Right forelimb (tissue), 1 donor: Measurements from ENCODE around the gene ANKRD33B.

Experiments
- DNase-seq: peaks from one replicate; pipeline ENCODE4 v3.0.0-alpha.2; 2018

The ANKRD33B gene

GRCh38 chr5:10580531-10581423 lies 16.9 kb downstream of the ANKRD33B start:
- DNase-seq: no peak

- no peak for DNase-seq
These were observed 17.5 kb downstream of the ANKRD33B start for GRCh38 chr5:10581424-10581748.

- no peak for DNase-seq
These were observed 18.1 kb downstream of the ANKRD33B start for GRCh38 chr5:10581867-10582511.

GRCh38 chr5:10582512-10582897 lies 18.6 kb downstream of the ANKRD33B start:
- no peak for DNase-seq

- DNase-seq: no peak
These were observed 20.0 kb downstream of the ANKRD33B start for GRCh38 chr5:10583663-10584572.

GRCh38 chr5:10584714-10585517 lies 21.0 kb downstream of the ANKRD33B start:
- no peak for DNase-seq

GRCh38 chr5:10585518-10585915 lies 21.6 kb downstream of the ANKRD33B start:
- no peak for DNase-seq

- no peak for DNase-seq
These were observed 22.1 kb downstream of the ANKRD33B start for GRCh38 chr5:10586008-10586407.

- no peak for DNase-seq
These were observed 22.7 kb downstream of the ANKRD33B start for GRCh38 chr5:10586555-10586954.

- DNase-seq: no peak
These were observed 24.4 kb downstream of the ANKRD33B start for GRCh38 chr5:10588109-10588775.

- no peak for DNase-seq
These were observed 25.0 kb downstream of the ANKRD33B start for GRCh38 chr5:10588779-10589447.

- no peak for DNase-seq
These were observed 26.5 kb downstream of the ANKRD33B start for GRCh38 chr5:10590226-10590999.

GRCh38 chr5:10591159-10591558 lies 27.3 kb downstream of the ANKRD33B start:
- no peak for DNase-seq

GRCh38 chr5:10591966-10592365 lies 28.1 kb downstream of the ANKRD33B start:
- DNase-seq: no peak

- no peak for DNase-seq
These were observed 28.7 kb downstream of the ANKRD33B start for GRCh38 chr5:10592601-10593000.

- no peak for DNase-seq
These were observed 29.8 kb downstream of the ANKRD33B start for GRCh38 chr5:10593531-10594181.

- DNase-seq: no peak
These were observed 30.8 kb downstream of the ANKRD33B start for GRCh38 chr5:10594591-10595210.

- no peak for DNase-seq
These were observed 31.4 kb downstream of the ANKRD33B start for GRCh38 chr5:10595293-10595671.

- DNase-seq: no peak
These were observed 31.9 kb downstream of the ANKRD33B start for GRCh38 chr5:10595672-10596309.
